ENCODE data around the gene BSPRY.

DNA sequence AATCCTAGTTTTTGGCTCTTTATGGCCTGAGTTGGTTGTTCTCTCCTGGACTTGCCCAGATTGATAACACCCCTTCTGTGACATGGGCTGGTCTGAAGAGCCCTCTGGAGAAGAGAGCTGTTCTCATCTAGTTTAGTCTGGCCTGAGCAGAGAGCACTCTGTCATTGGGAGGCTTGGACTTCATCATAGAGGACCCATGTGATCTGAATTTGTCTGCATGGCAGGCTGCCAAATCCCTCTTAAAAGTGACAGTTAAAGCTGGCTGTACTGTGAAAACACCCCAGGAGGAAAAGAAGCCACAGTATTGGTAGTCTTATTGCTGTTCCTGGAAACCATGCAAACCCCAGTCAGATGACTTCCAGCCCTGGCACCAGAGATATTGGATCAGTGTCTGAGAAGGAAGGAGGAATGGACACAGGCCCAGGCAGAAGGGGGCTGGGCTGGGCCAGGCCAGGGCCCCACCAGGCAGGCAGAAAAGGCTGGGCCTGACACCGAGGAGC lies 5.6 kb upstream of the BSPRY start:
- TF ChIP-seq, protein P1, sequence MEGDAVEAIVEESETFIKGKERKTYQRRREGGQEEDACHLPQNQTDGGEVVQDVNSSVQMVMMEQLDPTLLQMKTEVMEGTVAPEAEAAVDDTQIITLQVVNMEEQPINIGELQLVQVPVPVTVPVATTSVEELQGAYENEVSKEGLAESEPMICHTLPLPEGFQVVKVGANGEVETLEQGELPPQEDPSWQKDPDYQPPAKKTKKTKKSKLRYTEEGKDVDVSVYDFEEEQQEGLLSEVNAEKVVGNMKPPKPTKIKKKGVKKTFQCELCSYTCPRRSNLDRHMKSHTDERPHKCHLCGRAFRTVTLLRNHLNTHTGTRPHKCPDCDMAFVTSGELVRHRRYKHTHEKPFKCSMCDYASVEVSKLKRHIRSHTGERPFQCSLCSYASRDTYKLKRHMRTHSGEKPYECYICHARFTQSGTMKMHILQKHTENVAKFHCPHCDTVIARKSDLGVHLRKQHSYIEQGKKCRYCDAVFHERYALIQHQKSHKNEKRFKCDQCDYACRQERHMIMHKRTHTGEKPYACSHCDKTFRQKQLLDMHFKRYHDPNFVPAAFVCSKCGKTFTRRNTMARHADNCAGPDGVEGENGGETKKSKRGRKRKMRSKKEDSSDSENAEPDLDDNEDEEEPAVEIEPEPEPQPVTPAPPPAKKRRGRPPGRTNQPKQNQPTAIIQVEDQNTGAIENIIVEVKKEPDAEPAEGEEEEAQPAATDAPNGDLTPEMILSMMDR (IDR thresholded peaks at IDR 0.05; ENCODE audit: insufficient read depth, low read depth, low read length): no peak
- no peak for TF ChIP-seq EZH2 (IDR thresholded peaks at IDR 0.05; ENCODE audit: insufficient read depth, low read length)

Data from astrocyte (in vitro differentiated cells and primary cell).